ENCODE measurements around the gene LIMA1.
"Not testable (repeated sequence)": the region's sequence is repeated elsewhere in the genome, so short reads cannot be mapped to it uniquely, and the experiment has no call there.

The LIMA1 gene

DNA sequence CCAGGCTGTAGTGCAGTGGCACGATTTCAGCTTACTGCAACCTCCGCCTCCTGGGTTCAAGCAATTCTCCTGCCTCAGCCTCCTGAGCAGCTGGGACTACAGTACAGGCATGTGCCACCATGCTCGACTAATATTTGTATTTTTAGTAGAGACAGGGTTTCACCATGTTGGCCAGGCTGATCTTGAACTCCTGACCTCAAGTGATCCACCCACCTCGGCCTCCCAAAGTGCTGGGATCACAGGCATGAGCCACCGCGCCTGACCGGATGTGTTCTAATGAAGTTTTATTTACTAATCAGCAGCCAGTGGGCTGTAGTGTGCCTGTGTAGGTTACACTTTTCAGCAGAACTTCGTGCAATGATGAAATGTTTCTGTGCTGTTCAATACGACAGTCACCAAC lies 35.7 kb downstream of the LIMA1 start:
- not testable (repeated sequence) for DNase-seq (ENCODE audit: low read depth)

- DNase-seq (ENCODE audit: low read depth), result peak; percentile 43
Measured at GRCh38 chr12:50246873-50247612, 36.3 kb downstream of the LIMA1 start.

DNA sequence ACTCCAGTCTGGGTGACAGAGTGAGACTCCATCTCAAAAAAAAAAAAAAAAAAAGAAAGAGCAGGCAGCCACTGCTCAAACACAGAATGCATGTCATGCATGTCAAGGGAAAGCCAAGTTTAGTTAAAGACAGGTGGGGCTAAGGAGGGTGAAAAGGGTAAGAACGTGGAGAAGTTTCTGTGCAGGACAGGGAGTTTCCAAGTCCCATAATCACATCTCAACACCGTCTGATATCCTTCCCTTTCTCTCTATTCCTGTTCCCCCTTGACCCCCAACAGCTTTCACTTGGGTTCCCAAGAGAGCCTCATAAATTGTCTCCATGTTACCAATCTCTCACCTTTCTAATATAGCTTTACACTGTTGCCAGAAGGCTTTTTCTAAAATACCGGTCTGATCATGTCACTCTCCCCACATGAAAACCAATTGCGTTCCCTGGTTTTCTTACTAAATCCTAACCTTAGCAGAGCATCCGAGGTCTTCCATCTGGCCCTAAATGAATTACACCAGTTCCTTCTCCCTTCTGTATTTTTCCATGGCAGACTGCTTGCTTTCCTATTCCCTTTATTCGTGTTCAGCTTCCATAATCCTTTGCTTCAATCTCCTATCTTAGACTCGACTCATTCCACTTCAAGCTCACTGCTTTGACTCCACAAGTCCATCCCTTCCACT lies 37.0 kb downstream of the LIMA1 start:
- no peak for DNase-seq (ENCODE audit: low read depth)

DNA sequence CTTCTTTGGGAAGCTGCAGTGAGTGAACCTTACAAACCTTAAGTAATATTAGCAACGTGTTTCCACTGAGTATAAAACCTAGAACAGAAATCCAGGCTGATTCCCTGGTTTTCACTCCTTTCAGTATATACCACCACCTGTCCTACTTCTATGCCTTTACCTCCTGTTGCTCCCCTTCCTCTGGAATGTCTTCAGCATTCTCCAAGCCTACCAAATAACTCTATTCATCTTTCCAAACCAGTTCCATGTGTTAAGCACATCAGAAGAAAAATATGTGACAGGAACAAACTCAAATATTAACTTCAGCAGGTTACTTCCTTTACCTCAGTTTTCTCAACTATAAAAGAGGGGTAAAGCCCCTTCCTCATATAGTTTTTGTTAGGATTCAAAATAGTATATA lies 39.8 kb downstream of the LIMA1 start:
- DNase-seq (ENCODE audit: low read depth), result no peak

DNA sequence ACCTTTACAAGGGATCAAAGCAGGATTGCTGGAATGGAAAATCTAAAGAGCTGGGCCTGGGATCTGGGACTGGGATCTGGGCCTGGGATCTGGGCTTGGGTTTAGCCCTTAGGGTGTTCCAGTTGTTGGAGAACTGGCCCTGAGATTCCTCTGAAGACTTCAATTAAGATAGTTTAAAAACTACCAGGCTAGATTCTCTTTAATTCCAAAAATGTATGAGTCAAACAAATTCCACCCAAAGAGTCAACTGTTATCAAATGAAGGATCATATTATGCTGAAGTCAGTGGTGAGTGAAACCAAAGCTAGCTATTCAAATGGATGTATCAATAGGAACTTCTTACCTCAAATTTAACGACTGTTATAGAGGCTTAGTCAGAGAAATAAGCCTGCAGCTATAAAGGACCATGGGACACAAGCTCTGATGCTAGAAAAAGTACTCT lies 40.5 kb downstream of the LIMA1 start:
- DNase-seq (ENCODE audit: low read depth), result no peak

DNA sequence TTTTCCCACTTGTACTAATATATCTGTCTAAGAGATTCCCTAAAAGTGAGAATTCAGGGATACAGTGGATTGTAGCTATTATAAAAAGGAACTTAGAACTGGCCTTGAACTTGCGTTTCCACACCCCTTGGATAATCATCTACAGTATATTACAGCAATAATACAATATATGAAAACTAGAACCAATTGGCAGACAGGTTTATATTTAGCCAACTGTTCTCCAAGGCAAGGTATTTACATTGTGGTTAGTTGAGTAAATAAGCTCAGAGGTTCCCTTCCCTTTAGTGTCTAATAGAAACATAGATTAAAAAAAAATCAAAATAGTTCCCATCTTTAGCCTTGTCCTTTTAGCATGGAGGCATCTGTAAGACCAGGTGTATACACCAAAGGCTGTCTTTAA lies 42.1 kb downstream of the LIMA1 start:
- DNase-seq (ENCODE audit: low read depth), result no peak

DNA sequence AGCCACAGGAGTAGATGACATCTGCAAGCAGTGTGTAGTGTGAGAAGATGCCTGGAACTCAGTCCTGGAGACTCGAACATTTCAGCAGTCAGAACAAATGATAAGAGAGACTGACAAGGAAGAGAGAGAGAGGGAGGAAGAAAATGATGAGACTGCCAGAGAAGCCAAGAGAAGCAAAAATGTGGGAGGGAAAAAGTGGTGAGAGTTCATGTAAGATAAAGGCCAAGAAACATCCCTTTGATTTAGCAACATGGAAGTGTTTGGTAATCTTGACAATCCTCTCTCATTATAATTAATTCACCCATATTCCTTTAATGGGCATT lies 42.6 kb downstream of the LIMA1 start:
- no peak for DNase-seq (ENCODE audit: low read depth)

- no peak for DNase-seq (ENCODE audit: low read depth)
Measured at GRCh38 chr12:50240096-50240791, 43.1 kb downstream of the LIMA1 start.

DNA sequence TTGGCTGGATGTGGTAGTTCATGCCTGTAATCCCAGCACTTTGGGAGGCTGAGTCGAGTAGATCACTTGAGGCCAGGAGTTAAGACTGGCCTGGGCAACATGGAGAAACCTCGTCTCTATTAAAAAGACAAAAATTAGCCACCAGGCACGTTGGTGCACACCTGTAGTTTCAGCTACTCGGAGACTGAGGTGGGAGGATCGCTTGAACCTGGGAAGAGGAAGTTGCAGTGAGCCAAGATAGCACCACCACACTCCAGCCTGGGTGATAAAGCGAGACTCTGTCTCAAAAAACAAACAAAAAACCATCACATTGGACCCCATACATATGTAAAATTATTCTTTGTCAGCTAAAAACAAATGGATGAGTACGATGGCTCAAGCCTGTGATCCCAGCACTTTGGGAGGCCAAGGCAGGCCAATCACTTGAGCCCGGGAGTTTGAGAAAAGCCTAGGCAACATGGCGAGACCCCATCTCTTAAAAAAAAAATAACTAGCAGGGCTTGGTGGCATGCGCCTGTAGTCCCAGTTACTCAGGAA lies 43.9 kb downstream of the LIMA1 start:
- no peak for DNase-seq (ENCODE audit: low read depth)

- DNase-seq (ENCODE audit: low read depth), result no peak
Measured at GRCh38 chr12:50234347-50234746, 49.0 kb downstream of the LIMA1 start.

GRCh38 chr12:50232771-50233209 lies 50.5 kb downstream of the LIMA1 start:
- DNase-seq (ENCODE audit: low read depth), result no peak

DNA sequence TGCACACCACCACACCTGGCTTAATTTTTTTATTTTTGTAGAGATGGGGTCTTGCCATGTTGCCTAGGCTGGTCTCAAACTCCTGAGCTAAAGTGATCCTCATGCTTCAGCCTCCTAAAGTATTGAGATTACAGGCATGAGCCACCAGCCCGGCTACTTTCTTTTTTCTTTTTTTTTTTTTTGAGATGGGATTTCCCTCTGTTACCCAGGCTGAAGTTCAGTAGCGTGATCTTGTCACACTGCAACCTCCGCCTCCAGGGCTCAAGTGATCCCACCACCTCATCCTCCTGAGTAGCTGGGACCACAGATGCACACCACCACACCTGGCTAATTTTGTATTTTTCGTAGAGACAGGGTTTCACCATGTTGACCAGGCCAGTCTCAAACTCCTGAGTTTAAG lies 51.1 kb downstream of the LIMA1 start:
- no peak for DNase-seq (ENCODE audit: low read depth)

GRCh38 chr12:50231346-50231745 lies 52.0 kb downstream of the LIMA1 start:
- DNase-seq (ENCODE audit: low read depth), result no peak

DNA sequence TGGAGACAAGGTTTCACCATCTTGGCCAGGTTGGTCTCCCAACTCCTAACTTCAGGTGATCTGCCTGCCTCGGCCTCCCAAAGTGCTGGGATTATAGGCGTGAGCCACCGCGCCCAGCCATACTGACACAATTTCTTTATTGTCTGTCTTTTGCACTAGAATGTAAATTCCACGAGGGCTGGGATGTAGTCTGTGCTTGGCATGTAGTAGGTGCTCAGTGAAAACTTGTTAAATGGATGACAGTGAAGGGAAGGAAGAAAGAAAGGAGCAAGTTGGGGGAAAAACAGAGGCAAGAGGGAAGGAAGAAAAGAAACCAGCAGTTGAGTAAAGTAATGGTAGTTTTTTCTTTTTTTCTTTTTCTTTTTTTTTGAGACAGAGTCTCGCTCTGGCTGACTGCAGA lies 53.1 kb downstream of the LIMA1 start:
- no peak for DNase-seq (ENCODE audit: low read depth)

DNA sequence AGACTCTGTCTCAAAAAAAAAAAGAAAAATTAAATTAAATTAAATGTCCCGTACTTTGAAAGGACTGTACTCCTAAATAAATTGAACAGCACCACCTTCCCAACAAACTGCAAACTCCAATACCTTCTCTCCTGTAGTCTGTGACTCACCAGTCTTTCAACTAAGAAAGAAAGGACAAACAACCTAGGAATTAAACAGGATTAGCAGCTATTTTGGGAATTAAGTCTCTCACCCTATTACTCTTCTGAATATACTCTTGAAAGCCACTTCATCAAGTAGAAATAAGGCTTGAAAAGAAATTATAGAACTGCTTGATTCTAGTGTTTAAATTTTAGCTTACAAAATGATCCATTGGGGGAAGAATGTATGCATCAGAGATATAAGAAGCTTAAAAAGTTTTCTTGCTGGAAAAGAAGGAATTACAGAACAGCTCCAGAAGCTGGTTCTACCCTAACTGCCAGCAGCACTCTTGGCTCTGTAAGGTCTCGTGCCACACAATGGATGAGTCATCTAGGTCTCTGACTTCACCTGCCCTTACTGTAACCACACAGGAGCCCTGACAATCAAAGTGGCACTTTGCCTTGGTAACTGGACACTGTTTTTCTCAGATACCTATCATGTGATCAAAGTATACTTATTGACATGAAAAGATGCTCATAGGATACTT lies 59.2 kb downstream of the LIMA1 start:
- DNase-seq (ENCODE audit: low read depth), result no peak

- no peak for DNase-seq (ENCODE audit: low read depth)
Measured at GRCh38 chr12:50222275-50222783, 61.0 kb downstream of the LIMA1 start.

- DNase-seq (ENCODE audit: low read depth), result no peak
Measured at GRCh38 chr12:50221228-50222008, 61.9 kb downstream of the LIMA1 start.

DNA sequence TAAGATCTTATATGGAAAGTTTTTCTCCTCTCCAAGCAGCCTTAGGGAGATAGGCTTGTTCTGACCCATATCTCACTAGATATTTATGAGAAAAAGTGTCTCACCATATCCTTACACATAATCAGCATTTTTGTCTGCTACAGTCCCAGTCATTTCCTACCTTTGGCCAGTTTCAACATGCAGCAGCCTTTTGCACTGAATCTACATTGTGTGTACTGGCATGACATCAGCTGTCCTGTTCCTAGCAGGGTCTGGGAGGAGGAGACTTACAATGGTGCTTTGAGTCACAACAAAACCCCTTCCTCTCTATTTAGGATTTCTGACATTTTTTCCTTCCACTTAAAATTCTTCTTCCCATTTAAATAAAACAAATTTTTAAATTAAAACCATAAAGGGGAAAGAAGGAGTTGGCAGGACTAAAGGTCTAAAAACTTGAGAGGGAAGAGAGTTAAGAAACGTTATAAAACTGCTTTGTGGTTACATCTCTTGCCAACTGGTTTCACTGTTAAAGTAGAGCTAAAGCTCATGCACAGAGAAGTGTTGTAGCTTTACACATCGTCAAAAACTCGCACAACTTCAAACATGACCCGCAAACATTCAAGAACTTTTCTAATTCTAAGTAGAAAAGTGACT lies 62.8 kb downstream of the LIMA1 start:
- peak; percentile 34 for DNase-seq (ENCODE audit: low read depth)

GRCh38 chr12:50219544-50219943 lies 63.8 kb downstream of the LIMA1 start:
- DNase-seq (ENCODE audit: low read depth), result no peak

- DNase-seq (ENCODE audit: low read depth), result not testable (repeated sequence)
Measured at GRCh38 chr12:50219001-50219400, 64.3 kb downstream of the LIMA1 start.

GRCh38 chr12:50218386-50218785 lies 64.9 kb downstream of the LIMA1 start:
- no peak for DNase-seq (ENCODE audit: low read depth)

Data from activated T-cell treated with anti-CD3 and anti-CD28 coated beads for 48 hours (primary cell).